ENCODE data around the gene BCL2.
"Not testable (repeated sequence)": the region's sequence is repeated elsewhere in the genome, so short reads cannot be mapped to it uniquely, and the experiment has no call there.

The BCL2 gene

GRCh38 chr18:63198098-63198760 is 121.3 kb downstream of the BCL2 start:
- peak; percentile 26 for DNase-seq (ENCODE audit: low spot score)

- DNase-seq (ENCODE audit: low spot score): peak; percentile 34
These were observed 122.2 kb downstream of the BCL2 start for GRCh38 chr18:63197246-63197869.

- DNase-seq (ENCODE audit: low spot score): no peak
These were observed 124.0 kb downstream of the BCL2 start for GRCh38 chr18:63195326-63196159.

GRCh38 chr18:63192885-63193349 is 126.7 kb downstream of the BCL2 start:
- no peak for DNase-seq (ENCODE audit: low spot score)

GRCh38 chr18:63192126-63192884 is 127.3 kb downstream of the BCL2 start:
- DNase-seq (ENCODE audit: low spot score): no peak

- DNase-seq (ENCODE audit: low spot score): no peak
These were observed 128.2 kb downstream of the BCL2 start for GRCh38 chr18:63191413-63191812.

- not testable (repeated sequence) for DNase-seq (ENCODE audit: low spot score)
These were observed 128.7 kb downstream of the BCL2 start for GRCh38 chr18:63190838-63191237.

- DNase-seq (ENCODE audit: low spot score): no peak
These were observed 129.8 kb downstream of the BCL2 start for GRCh38 chr18:63189817-63190216.

- no peak for DNase-seq (ENCODE audit: low spot score)
These were observed 130.5 kb downstream of the BCL2 start for GRCh38 chr18:63189041-63189440.

- DNase-seq (ENCODE audit: low spot score): no peak
These were observed 131.6 kb downstream of the BCL2 start for GRCh38 chr18:63187791-63188460.

GRCh38 chr18:63187223-63187574 is 132.4 kb downstream of the BCL2 start:
- DNase-seq (ENCODE audit: low spot score): no peak

- no peak for DNase-seq (ENCODE audit: low spot score)
These were observed 132.9 kb downstream of the BCL2 start for GRCh38 chr18:63186520-63187222.

- DNase-seq (ENCODE audit: low spot score): no peak
These were observed 133.6 kb downstream of the BCL2 start for GRCh38 chr18:63185984-63186383.

GRCh38 chr18:63183952-63184770 is 135.4 kb downstream of the BCL2 start:
- DNase-seq (ENCODE audit: low spot score): no peak

GRCh38 chr18:63183378-63183777 is 136.2 kb downstream of the BCL2 start:
- DNase-seq (ENCODE audit: low spot score): no peak

- no peak for DNase-seq (ENCODE audit: low spot score)
These were observed 136.7 kb downstream of the BCL2 start for GRCh38 chr18:63182861-63183260.

GRCh38 chr18:63182310-63182772 is 137.2 kb downstream of the BCL2 start:
- DNase-seq (ENCODE audit: low spot score): no peak

- no peak for DNase-seq (ENCODE audit: low spot score)
These were observed 137.8 kb downstream of the BCL2 start for GRCh38 chr18:63181706-63182309.

GRCh38 chr18:63180971-63181376 is 138.6 kb downstream of the BCL2 start:
- DNase-seq (ENCODE audit: low spot score): no peak

GRCh38 chr18:63180321-63180720 is 139.2 kb downstream of the BCL2 start:
- DNase-seq (ENCODE audit: low spot score): no peak
